Activated CD8-positive, alpha-beta T cell treated with anti-CD3 and anti-CD28 coated beads for 36 hours (primary cell): Measurements from ENCODE around the gene ALDH1L2. TPM values are rescaled to one million over a fixed set of nuclear protein-coding genes. Genes with fewer than 3 reads are reported as not detected.

Experiments
- ATAC-seq: fragments of 200-7000 bp; cut with Tn5 transposase; one replicate; pipeline ENCODE4 v1.10.0; 2021; ENCODE audit warnings: mild to moderate bottlenecking, moderate library complexity
- CTCF ChIA-PET: fragments of 350-600 bp; sonication (Branson Sonifier 250); formaldehyde crosslinking; loops from one replicate; lab custom pipeline; 2021; ENCODE audit warnings: antibody characterized with exemption; lab: Charles Lee
- POLR2A ChIA-PET: fragments of 350-600 bp; sonication (Branson Sonifier 250); formaldehyde crosslinking; loops from one replicate; lab custom pipeline; 2021; ENCODE audit warnings: antibody characterized with exemption; lab: Charles Lee
- DNase-seq: peaks from one replicate; pipeline ENCODE4 v3.0.0-alpha.2; 2020
- H3K27ac Mint-ChIP-seq: one replicate; pipeline ENCODE4 v1.8.0; 2021; ENCODE audit warnings: mild to moderate bottlenecking, mixed read lengths
- H3K27me3 Mint-ChIP-seq: one replicate; pipeline ENCODE4 v1.8.0; 2021; ENCODE audit warnings: mixed read lengths
- H3K36me3 Mint-ChIP-seq: one replicate; pipeline ENCODE4 v1.8.0; 2021; ENCODE audit warnings: low read depth, mixed read lengths
- H3K4me1 Mint-ChIP-seq: one replicate; pipeline ENCODE4 v1.8.0; 2021; ENCODE audit warnings: low read depth, mixed read lengths
- H3K4me3 Mint-ChIP-seq: one replicate; pipeline ENCODE4 v1.8.0; 2021; ENCODE audit warnings: mild to moderate bottlenecking, moderate library complexity, mixed read lengths
- H3K9me3 Mint-ChIP-seq: one replicate; pipeline ENCODE4 v1.8.0; 2021; ENCODE audit warnings: mixed read lengths
- intact Hi-C: fragments of 100-400 bp; cut with micrococcal nuclease; formaldehyde crosslinking; loops from one replicate; pipeline ENCODE4 v1.10.0; 2022
- total RNA-seq, 2 experiments: library from RNA; stranded (reverse); gene quantifications; one replicate each; pipeline ENCODE4 v1.2.3, GENCODE V29; 2021
- TF ChIP-seq, protein P1 (sequence below): fragments of 200-600 bp; IDR thresholded peaks from one replicate; pipeline ENCODE4 v1.8.0; 2022; ENCODE audit warnings: antibody characterized with exemption, mild to moderate bottlenecking

Gene ALDH1L2
- total RNA-seq, 2 experiments from 2014 or later = 5.7 to 7.8 TPM

DNA sequence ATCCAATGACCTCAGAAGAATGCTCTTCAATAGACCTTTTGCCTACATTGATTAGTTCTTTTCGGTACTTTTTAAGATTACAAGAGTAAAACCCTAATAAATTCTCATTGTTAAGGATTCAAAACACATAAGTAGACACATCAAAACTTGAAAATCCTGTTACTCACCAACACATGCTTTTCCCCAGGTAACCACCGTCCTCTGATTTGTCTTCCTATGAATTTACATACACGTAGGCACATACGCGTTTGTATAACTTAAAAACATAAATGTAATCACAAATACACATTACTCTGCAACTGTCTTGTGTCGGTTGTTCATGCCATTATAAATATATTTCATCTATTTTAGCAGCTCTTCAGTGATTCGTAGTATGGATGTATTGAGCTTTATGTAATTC lies 22.4 kb upstream of the ALDH1L2 start:
- ChIA-PET CTCF (interaction anchor here (1.4 kb wide), 1 partner anchor 725 kb away, joined by 3 read pairs; no protein-coding TSS in a partner anchor), POLR2A (no interaction called here)
- DNase-seq (no peak), ATAC-seq (no peak)
- Mint-ChIP-seq H3K36me3 (peaks cover 2% of the 10 kb centered on the region), H3K27ac (peak overlapping the region; percentile 94), H3K27me3 (peaks cover 17% of the 10 kb centered on the region), H3K4me3 (peak overlapping the region; percentile 95), H3K9me3 (peaks cover 4% of the 10 kb centered on the region), H3K4me1 (peaks cover 25% of the 10 kb centered on the region)
- intact Hi-C loops = loop anchor here (5.0 kb wide), 1 partner anchor 131 kb away; the partner anchor contains the start of gene APPL2
- TF ChIP-seq, protein P1, sequence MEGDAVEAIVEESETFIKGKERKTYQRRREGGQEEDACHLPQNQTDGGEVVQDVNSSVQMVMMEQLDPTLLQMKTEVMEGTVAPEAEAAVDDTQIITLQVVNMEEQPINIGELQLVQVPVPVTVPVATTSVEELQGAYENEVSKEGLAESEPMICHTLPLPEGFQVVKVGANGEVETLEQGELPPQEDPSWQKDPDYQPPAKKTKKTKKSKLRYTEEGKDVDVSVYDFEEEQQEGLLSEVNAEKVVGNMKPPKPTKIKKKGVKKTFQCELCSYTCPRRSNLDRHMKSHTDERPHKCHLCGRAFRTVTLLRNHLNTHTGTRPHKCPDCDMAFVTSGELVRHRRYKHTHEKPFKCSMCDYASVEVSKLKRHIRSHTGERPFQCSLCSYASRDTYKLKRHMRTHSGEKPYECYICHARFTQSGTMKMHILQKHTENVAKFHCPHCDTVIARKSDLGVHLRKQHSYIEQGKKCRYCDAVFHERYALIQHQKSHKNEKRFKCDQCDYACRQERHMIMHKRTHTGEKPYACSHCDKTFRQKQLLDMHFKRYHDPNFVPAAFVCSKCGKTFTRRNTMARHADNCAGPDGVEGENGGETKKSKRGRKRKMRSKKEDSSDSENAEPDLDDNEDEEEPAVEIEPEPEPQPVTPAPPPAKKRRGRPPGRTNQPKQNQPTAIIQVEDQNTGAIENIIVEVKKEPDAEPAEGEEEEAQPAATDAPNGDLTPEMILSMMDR = no peak

- DNase-seq = no peak
- intact Hi-C loops = loop anchor here (5.0 kb wide), 1 partner anchor 133 kb away; the partner anchor contains the start of gene APPL2
- Mint-ChIP-seq H3K27ac (no peak overlapping the region), H3K27me3 (peaks cover 17% of the 10 kb centered on the region), H3K4me3 (no peak overlapping the region), H3K36me3 (peaks cover 2% of the 10 kb centered on the region), H3K9me3 (peaks cover 4% of the 10 kb centered on the region), H3K4me1 (peaks cover 16% of the 10 kb centered on the region)
- ChIA-PET CTCF (no interaction called here), POLR2A (no interaction called here)
- TF ChIP-seq, protein P1 = no peak
- no peak for ATAC-seq
These were observed 20.5 kb upstream of the ALDH1L2 start for GRCh38 chr12:105104762-105105161.

GRCh38 chr12:105102673-105103072 lies 18.4 kb upstream of the ALDH1L2 start:
- ChIA-PET CTCF (interaction anchor here (1.3 kb wide), 1 partner anchor 18 kb away, joined by 3 read pairs; the partner anchor contains the start of gene ALDH1L2), POLR2A (no interaction called here)
- Mint-ChIP-seq H3K4me3 (no peak overlapping the region), H3K27ac (no peak overlapping the region), H3K9me3 (peaks cover 4% of the 10 kb centered on the region), H3K36me3 (no peaks in the 10 kb centered on the region), H3K27me3 (peaks cover 20% of the 10 kb centered on the region), H3K4me1 (peaks cover 10% of the 10 kb centered on the region)
- ATAC-seq = no peak
- intact Hi-C loops = no loop called here
- no peak for DNase-seq
- TF ChIP-seq, protein P1 = no peak

DNA sequence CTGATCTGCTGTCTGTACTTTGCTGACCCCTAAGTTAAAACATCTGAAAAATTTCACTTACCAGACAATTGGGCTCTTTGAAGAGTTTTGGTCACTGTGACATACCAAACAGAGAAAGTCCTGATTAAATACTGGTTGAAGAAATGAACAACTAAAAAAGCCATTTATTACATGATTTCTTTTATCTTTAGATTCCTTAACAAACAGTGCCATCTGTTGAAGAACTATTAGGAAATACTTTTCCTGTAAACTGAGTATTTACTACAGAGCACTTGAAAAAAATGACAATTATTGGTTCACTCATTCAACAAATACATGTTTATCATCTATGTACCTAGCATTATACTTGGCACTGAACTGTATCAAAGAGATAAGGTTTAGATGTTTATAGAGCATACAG lies 16.7 kb upstream of the ALDH1L2 start:
- ATAC-seq (no peak), DNase-seq (no peak)
- ChIA-PET CTCF (no interaction called here), POLR2A (no interaction called here)
- H3K36me3 Mint-ChIP-seq = no peaks in the 10 kb centered on the region
- peaks cover 4% of the 10 kb centered on the region for H3K9me3 Mint-ChIP-seq
- H3K4me3 Mint-ChIP-seq = no peak overlapping the region
- intact Hi-C loops = no loop called here
- peaks cover 14% of the 10 kb centered on the region for H3K27me3 Mint-ChIP-seq
- TF ChIP-seq, protein P1 = no peak
- H3K4me1 Mint-ChIP-seq = no peaks in the 10 kb centered on the region
- H3K27ac Mint-ChIP-seq = no peak overlapping the region

GRCh38 chr12:105100207-105100985 lies 16.1 kb upstream of the ALDH1L2 start:
- no peaks in the 10 kb centered on the region for H3K36me3 Mint-ChIP-seq
- ATAC-seq = no peak
- DNase-seq = no peak
- H3K4me1 Mint-ChIP-seq = no peaks in the 10 kb centered on the region
- TF ChIP-seq, protein P1 = no peak
- no peak overlapping the region for H3K27ac Mint-ChIP-seq
- ChIA-PET POLR2A (no interaction called here), CTCF (no interaction called here)
- H3K4me3 Mint-ChIP-seq = no peak overlapping the region
- intact Hi-C loops = no loop called here
- H3K27me3 Mint-ChIP-seq = peaks cover 14% of the 10 kb centered on the region
- H3K9me3 Mint-ChIP-seq = peaks cover 7% of the 10 kb centered on the region
